K562 (cell line): ENCODE measurements around the gene TBRG4. TPM values are rescaled to one million over a fixed set of nuclear protein-coding genes. Genes with fewer than 3 reads are reported as not detected.

Source experiments
- ATAC-seq: fragments of 200-7000 bp; cut with Tn5 transposase; 3 replicates; pipeline ENCODE4 v1.9.1; 2020; ENCODE audit warnings: moderate library complexity
- BruUV-seq: library from RNA; stranded (reverse); fragments of 400-500 nt; replicated peaks from 2 replicates; lab custom pipeline; 2021; lab: Mats Ljungman, UMichigan
- CTCF ChIA-PET: fragments of 300-600 bp; formaldehyde crosslinking; extraction: SDS; loops from one replicate; lab custom pipeline; 2021; ENCODE audit warnings: low intra/inter-chr PET ratio; lab: Yijun Ruan, JAX
- POLR2A ChIA-PET: fragments of 300-600, 350-650 bp; sonication (Branson Sonifier 250); formaldehyde crosslinking; extraction: SDS; loops from one replicate; lab custom pipeline; 2021; ENCODE audit warnings: antibody characterized with exemption, inconsistent platforms; lab: Yijun Ruan, JAX
- DNase-seq, 4 experiments: peaks; one replicate each; pipeline versions ENCODE4 v3.0.0 to v3.0.0-alpha.2; 2011 to 2018; ENCODE audit warnings: low spot score in 3 of 4, mixed read lengths in 3 of 4; ENCODE audit errors: extremely low read depth in 1 of 4
- FAIRE-seq: peaks from 2 replicates; lab custom pipeline; 2011; peaks lifted over from hg19 to GRCh38; lab: Jason Lieb, UNC
- H2AFZ ChIP-seq: 2 replicates; pipeline ENCODE4 v1.6.0; 2011; ENCODE audit warnings: low read depth, low read length, control low read depth, inconsistent platforms
- H3K27ac ChIP-seq: fragments of 200-600 bp; 3 replicates; pipeline ENCODE4 v1.8.0; 2011; ENCODE audit warnings: low read depth, mild to moderate bottlenecking, control low read depth, inconsistent platforms, low read length, moderate library complexity, mixed read lengths; ENCODE audit errors: extremely low read depth
- H3K27me3 ChIP-seq, 2 experiments: fragments of 300-600 bp in 1 of 2; 2 replicates in 1 of 2; 3 replicates in 1 of 2; pipeline versions ENCODE4 v1.6.0 to v1.8.0; 2011; ENCODE audit warnings: inconsistent platforms in 2 of 2, low read length in 2 of 2, mild to moderate bottlenecking in 1 of 2, mixed read lengths in 1 of 2, moderate library complexity in 1 of 2; ENCODE audit not compliant: control insufficient read depth in 2 of 2, insufficient read depth in 2 of 2
- H3K36me3 ChIP-seq: fragments of 300-600 bp; 3 replicates; pipeline ENCODE4 v1.8.0; 2011; ENCODE audit warnings: mild to moderate bottlenecking, low read length, inconsistent platforms; ENCODE audit not compliant: control insufficient read depth, insufficient read depth
- H3K4me1 ChIP-seq, 2 experiments: fragments of 200-600 bp in 1 of 2; replicated peaks in 1 of 2; 2 replicates in 1 of 2; 3 replicates in 1 of 2; pipeline versions ENCODE4 v1.5.1 to v1.8.0; 2011; ENCODE audit warnings: inconsistent platforms in 2 of 2, low read length in 2 of 2, mild to moderate bottlenecking in 1 of 2, mixed read lengths in 1 of 2, moderate library complexity in 1 of 2; ENCODE audit not compliant: control insufficient read depth in 2 of 2, insufficient read depth in 2 of 2
- H3K4me2 ChIP-seq: 2 replicates; pipeline ENCODE4 v1.6.1; 2011; ENCODE audit warnings: low read length, control low read depth, inconsistent platforms, mixed read lengths; ENCODE audit not compliant: insufficient read depth
- H3K4me3 ChIP-seq: fragments of 200-600 bp; sonication (generic), shearing (Covaris generic); 2 replicates; pipeline ENCODE4 v1.5.1; 2016; ENCODE audit warnings: control low read depth, inconsistent platforms
- H3K79me2 ChIP-seq: fragments of 200-600 bp; 3 replicates; pipeline ENCODE4 v1.8.0; 2011; ENCODE audit warnings: low read length, inconsistent platforms; ENCODE audit not compliant: control insufficient read depth, insufficient read depth
- H3K9ac ChIP-seq, 2 experiments: 2 replicates each; pipeline versions ENCODE4 v1.6.0 to v1.6.1; 2011; ENCODE audit warnings: low read depth in 2 of 2, low read length in 2 of 2, control low read depth in 1 of 2, inconsistent platforms in 1 of 2, mild to moderate bottlenecking in 1 of 2, mixed read lengths in 1 of 2; ENCODE audit not compliant: insufficient read depth in 1 of 2
- H3K9me1 ChIP-seq: one replicate; pipeline ENCODE4 v1.6.0; 2011; ENCODE audit warnings: inconsistent platforms, mild to moderate bottlenecking, low read length, moderate library complexity; ENCODE audit not compliant: control insufficient read depth, insufficient read depth
- H3K9me3 ChIP-seq: replicated peaks from 2 replicates; pipeline ENCODE4 v1.5.1; 2011; ENCODE audit warnings: low read depth, low read length, inconsistent platforms; ENCODE audit not compliant: control insufficient read depth, insufficient read depth
- H4K20me1 ChIP-seq: replicated peaks from 2 replicates; pipeline ENCODE4 v1.6.1; 2011; ENCODE audit warnings: low read length, inconsistent platforms, mixed read lengths; ENCODE audit not compliant: control insufficient read depth, insufficient read depth
- MAZ ChIP-seq, 2 experiments: fragments of 450-650 bp in 1 of 2; sonication (generic) in 1 of 2; formaldehyde crosslinking; IDR thresholded peaks in 1 of 2; conservative IDR thresholded peaks in 1 of 2; 2 replicates each; pipeline versions ENCODE4 v1.4.0 to v1.5.0; 2020; ENCODE audit warnings: mild to moderate bottlenecking in 1 of 2, missing genetic modification reagents in 1 of 2
- POLR2G ChIP-seq: fragments of 200-400 bp; formaldehyde crosslinking; IDR thresholded peaks from 2 replicates; pipeline ENCODE4 v1.6.1; 2017; ENCODE audit warnings: low read depth, mild to moderate bottlenecking, antibody characterized with exemption, low read length, moderate library complexity
- SNAPC5 ChIP-seq: fragments of 250-450 bp; sonication (Bioruptor Pico); IDR thresholded peaks from 2 replicates; pipeline ENCODE4 v1.8.0; 2021; ENCODE audit warnings: moderate library complexity, mild to moderate bottlenecking, inconsistent platforms
- WGBS: fragments of 100-300 bp; shearing (Covaris generic); methylation state at CpG from one replicate; pipeline ENCODE4 v1.1.6; 2016; ENCODE audit warnings: low coverage, mixed read lengths; ENCODE audit not compliant: insufficient coverage; ENCODE audit errors: missing lambda C conversion rate; 5-methylcytosine and 5-hydroxymethylcytosine counted together
- in situ Hi-C: fragments of 300-500 bp; cut with MboI; formaldehyde crosslinking; loops from 4 replicates; pipeline ENCODE4 v1.15.0; 2018; ENCODE audit warnings: inconsistent platforms, mixed read lengths
- intact Hi-C: fragments of 100-400 bp; cut with micrococcal nuclease; formaldehyde crosslinking; loops from 2 replicates; pipeline ENCODE4 v1.14.2; 2022
- polyA plus RNA-seq, 8 experiments: library from polyadenylated mRNA; depleted of rRNA in 4 of 8; stranded (reverse) in 5 of 8; unstranded in 3 of 8; fragments of >200 nt; fragmentation: Nextera tagmentation in 2 of 8; fragmentation: Illumina TruSeq in 1 of 8; extraction: Ambion mirVana in 2 of 8; extraction: Trizol in 1 of 8; gene quantifications; 2 replicates each; pipeline versions ENCODE4 v1.2.1 to v1.2.3, GENCODE V29; 2011 to 2014; ENCODE audit warnings: inconsistent platforms in 1 of 8, missing spikeins in 1 of 8
- total RNA-seq, 7 experiments: library from RNA; depleted of rRNA in 6 of 7; stranded (reverse); fragments of >200 nt in 6 of 7; fragmentation: Illumina TruSeq in 2 of 7; extraction: Trizol in 2 of 7; gene quantifications; 2 replicates each; pipeline versions ENCODE4 v1.2.1 to v1.2.3, GENCODE V29; 2011 to 2021; ENCODE audit warnings: low replicate concordance in 1 of 7

Gene TBRG4
- total and polyA plus RNA-seq, 9 of the 15 experiments (the other 6 are each of a cell fraction or from before 2014, with no cell fraction given) = 11.2 to 322 (median 216) TPM

GRCh38 chr7:45075871-45076796, 35.4 kb downstream of the TBRG4 start:
- H3K4me2 ChIP-seq = no peak overlapping the region
- intact Hi-C loops (loop anchor here (10.0 kb wide), 1 partner anchor 101 kb away; the partner anchor contains the start of gene MYO1G), in situ Hi-C loops (no loop called here)
- peaks cover 0 to 23% of the 10 kb centered on the region in 2 experiments; a peak in 1 of 5 replicates for H3K4me1 ChIP-seq
- TF ChIP-seq POLR2G (peak; percentile 59), SNAPC5 (CRISPR knock-in tag) (no peak), MAZ (CRISPR knock-in tag; conservative IDR thresholded peaks at IDR 0.05 in 1 of 2, IDR thresholded peaks at IDR 0.05 in 1 of 2) (no peak)
- peaks cover 4% of the 10 kb centered on the region; the same call in 1 of the 2 replicates for H4K20me1 ChIP-seq
- no peaks in the 10 kb centered on the region for H3K27me3 ChIP-seq
- DNase-seq (no peak), FAIRE-seq (no peak), ATAC-seq (no peak)
- ChIA-PET CTCF (no interaction called here), POLR2A (interaction anchor here (0.7 to 1.0 kb wide), 2 partner anchors 13 to 29 kb away, joined by 3 to 7 read pairs; no protein-coding TSS in a partner anchor)
- no peaks in the 10 kb centered on the region for H3K79me2 ChIP-seq
- no peaks in the 10 kb centered on the region for H3K9me3 ChIP-seq
- H3K9me1 ChIP-seq = no peaks in the 10 kb centered on the region
- 82% methylated on average over 20 of the region's 35 CpGs for WGBS
- H3K9ac ChIP-seq = peak overlapping the region in 1 of 2 experiments; percentile 58; a peak in 2 of 4 replicates
- H3K4me3 ChIP-seq = no peak overlapping the region
- peaks cover 60% of the 10 kb centered on the region; the same call in 2 of the 3 replicates for H3K36me3 ChIP-seq
- no TSS peak for BruUV-seq
- H2AFZ ChIP-seq = no peak overlapping the region
- H3K27ac ChIP-seq = no peak overlapping the region
